ENCODE data around the gene CEMIP. TPM values are rescaled to one million over a fixed set of nuclear protein-coding genes. Genes with fewer than 3 reads are reported as not detected.

Gene CEMIP
- total and polyA plus RNA-seq, 2 of the 13 experiments (the other 11 are each of a cell fraction or from before 2014, with no cell fraction given) = 4.3 to 28.5 TPM

- TF ChIP-seq GTF3A (CRISPR knock-in tag; conservative IDR thresholded peaks at IDR 0.05) (0 out of 2 replicates have a peak, but pooled peaks have one; percentile 69), TAF15 (IDR thresholded peaks at IDR 0.05; ENCODE audit: low read depth, low read length, poor library complexity, severe bottlenecking) (no peak), ZNF317 (CRISPR knock-in tag; IDR thresholded peaks at IDR 0.05) (no peak), ZNF124 (CRISPR knock-in tag; IDR thresholded peaks at IDR 0.05) (0 out of 2 replicates have a peak, but pooled peaks have one; percentile 62), ZFYVE20 (CRISPR knock-in tag; IDR thresholded peaks at IDR 0.05; ENCODE audit: borderline replicate concordance, low read depth) (no peak), REPIN1 (CRISPR knock-in tag; IDR thresholded peaks at IDR 0.05; ENCODE audit: borderline replicate concordance, low read depth) (no peak), HOXA5 (CRISPR knock-in tag; IDR thresholded peaks at IDR 0.05) (no peak), ZNF414 (CRISPR knock-in tag; IDR thresholded peaks at IDR 0.05) (no peak), REL (CRISPR knock-in tag; conservative IDR thresholded peaks at IDR 0.05) (no peak), ZNF264 (CRISPR knock-in tag; IDR thresholded peaks at IDR 0.05) (no peak), TSC22D2 (CRISPR knock-in tag; IDR thresholded peaks at IDR 0.05; ENCODE audit: borderline replicate concordance) (no peak), IRF9 (CRISPR knock-in tag; IDR thresholded peaks at IDR 0.05; ENCODE audit: borderline replicate concordance) (no peak), ZEB1 (IDR thresholded peaks at IDR 0.05; ENCODE audit: insufficient replicate concordance, low read depth) (no peak), ZNF747 (CRISPR knock-in tag; IDR thresholded peaks at IDR 0.05; ENCODE audit: borderline replicate concordance) (peak; percentile 63; the same call in 1 of the 2 replicates), DMAP1 (CRISPR knock-in tag; IDR thresholded peaks at IDR 0.05) (peak; percentile 79; the same call in 1 of the 2 replicates), ZFY (CRISPR knock-in tag; IDR thresholded peaks at IDR 0.05) (peak; percentile 53; the same call in 1 of the 2 replicates), ZNF816 (CRISPR knock-in tag; IDR thresholded peaks at IDR 0.05; ENCODE audit: borderline replicate concordance) (peak; percentile 35; the same call in 1 of the 2 replicates), RORA (CRISPR knock-in tag; IDR thresholded peaks at IDR 0.05) (no peak)
- TF ChIP-seq, protein P1, sequence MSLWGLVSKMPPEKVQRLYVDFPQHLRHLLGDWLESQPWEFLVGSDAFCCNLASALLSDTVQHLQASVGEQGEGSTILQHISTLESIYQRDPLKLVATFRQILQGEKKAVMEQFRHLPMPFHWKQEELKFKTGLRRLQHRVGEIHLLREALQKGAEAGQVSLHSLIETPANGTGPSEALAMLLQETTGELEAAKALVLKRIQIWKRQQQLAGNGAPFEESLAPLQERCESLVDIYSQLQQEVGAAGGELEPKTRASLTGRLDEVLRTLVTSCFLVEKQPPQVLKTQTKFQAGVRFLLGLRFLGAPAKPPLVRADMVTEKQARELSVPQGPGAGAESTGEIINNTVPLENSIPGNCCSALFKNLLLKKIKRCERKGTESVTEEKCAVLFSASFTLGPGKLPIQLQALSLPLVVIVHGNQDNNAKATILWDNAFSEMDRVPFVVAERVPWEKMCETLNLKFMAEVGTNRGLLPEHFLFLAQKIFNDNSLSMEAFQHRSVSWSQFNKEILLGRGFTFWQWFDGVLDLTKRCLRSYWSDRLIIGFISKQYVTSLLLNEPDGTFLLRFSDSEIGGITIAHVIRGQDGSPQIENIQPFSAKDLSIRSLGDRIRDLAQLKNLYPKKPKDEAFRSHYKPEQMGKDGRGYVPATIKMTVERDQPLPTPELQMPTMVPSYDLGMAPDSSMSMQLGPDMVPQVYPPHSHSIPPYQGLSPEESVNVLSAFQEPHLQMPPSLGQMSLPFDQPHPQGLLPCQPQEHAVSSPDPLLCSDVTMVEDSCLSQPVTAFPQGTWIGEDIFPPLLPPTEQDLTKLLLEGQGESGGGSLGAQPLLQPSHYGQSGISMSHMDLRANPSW (CRISPR knock-in tag; IDR thresholded peaks at IDR 0.05; ENCODE audit: borderline replicate concordance) = no peak
- TF ChIP-seq, protein P2, sequence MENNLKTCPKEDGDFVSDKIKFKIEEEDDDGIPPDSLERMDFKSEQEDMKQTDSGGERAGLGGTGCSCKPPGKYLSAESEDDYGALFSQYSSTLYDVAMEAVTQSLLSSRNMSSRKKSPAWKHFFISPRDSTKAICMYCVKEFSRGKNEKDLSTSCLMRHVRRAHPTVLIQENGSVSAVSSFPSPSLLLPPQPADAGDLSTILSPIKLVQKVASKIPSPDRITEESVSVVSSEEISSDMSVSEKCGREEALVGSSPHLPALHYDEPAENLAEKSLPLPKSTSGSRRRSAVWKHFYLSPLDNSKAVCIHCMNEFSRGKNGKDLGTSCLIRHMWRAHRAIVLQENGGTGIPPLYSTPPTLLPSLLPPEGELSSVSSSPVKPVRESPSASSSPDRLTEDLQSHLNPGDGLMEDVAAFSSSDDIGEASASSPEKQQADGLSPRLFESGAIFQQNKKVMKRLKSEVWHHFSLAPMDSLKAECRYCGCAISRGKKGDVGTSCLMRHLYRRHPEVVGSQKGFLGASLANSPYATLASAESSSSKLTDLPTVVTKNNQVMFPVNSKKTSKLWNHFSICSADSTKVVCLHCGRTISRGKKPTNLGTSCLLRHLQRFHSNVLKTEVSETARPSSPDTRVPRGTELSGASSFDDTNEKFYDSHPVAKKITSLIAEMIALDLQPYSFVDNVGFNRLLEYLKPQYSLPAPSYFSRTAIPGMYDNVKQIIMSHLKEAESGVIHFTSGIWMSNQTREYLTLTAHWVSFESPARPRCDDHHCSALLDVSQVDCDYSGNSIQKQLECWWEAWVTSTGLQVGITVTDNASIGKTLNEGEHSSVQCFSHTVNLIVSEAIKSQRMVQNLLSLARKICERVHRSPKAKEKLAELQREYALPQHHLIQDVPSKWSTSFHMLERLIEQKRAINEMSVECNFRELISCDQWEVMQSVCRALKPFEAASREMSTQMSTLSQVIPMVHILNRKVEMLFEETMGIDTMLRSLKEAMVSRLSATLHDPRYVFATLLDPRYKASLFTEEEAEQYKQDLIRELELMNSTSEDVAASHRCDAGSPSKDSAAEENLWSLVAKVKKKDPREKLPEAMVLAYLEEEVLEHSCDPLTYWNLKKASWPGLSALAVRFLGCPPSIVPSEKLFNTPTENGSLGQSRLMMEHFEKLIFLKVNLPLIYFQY (CRISPR knock-in tag; IDR thresholded peaks at IDR 0.05; ENCODE audit: borderline replicate concordance) = no peak
Measured at GRCh38 chr15:80804970-80805495, 25.9 kb downstream of the CEMIP start (continued).
